ENCODE results near the gene ESR1.

Gene ESR1

GRCh38 chr6:152143359-152143758 is 335.9 kb downstream of the ESR1 start:
- no peak for DNase-seq

GRCh38 chr6:152146385-152146784 is 338.9 kb downstream of the ESR1 start:
- no peak for DNase-seq

- DNase-seq: no peak
Measured at GRCh38 chr6:152147269-152147668, 339.8 kb downstream of the ESR1 start.

GRCh38 chr6:152148412-152148811 is 340.9 kb downstream of the ESR1 start:
- no peak for DNase-seq

GRCh38 chr6:152150196-152150595 is 342.7 kb downstream of the ESR1 start:
- DNase-seq: no peak

GRCh38 chr6:152151920-152152319 is 344.4 kb downstream of the ESR1 start:
- no peak for DNase-seq

GRCh38 chr6:152154559-152155356 is 347.3 kb downstream of the ESR1 start:
- DNase-seq: no peak

- no peak for DNase-seq
Measured at GRCh38 chr6:152155792-152156191, 348.3 kb downstream of the ESR1 start.

- no peak for DNase-seq
Measured at GRCh38 chr6:152160346-152160745, 352.9 kb downstream of the ESR1 start.

- DNase-seq: no peak
Measured at GRCh38 chr6:152161501-152161900, 354.0 kb downstream of the ESR1 start.

- DNase-seq: peak; percentile 14
Measured at GRCh38 chr6:152164957-152165356, 357.5 kb downstream of the ESR1 start.

- no peak for DNase-seq
Measured at GRCh38 chr6:152166497-152166896, 359.0 kb downstream of the ESR1 start.

- no peak for DNase-seq
Measured at GRCh38 chr6:152166897-152167296, 359.4 kb downstream of the ESR1 start.

GRCh38 chr6:152167641-152168603 is 360.4 kb downstream of the ESR1 start:
- no peak for DNase-seq

- DNase-seq: no peak
Measured at GRCh38 chr6:152170313-152170701, 362.8 kb downstream of the ESR1 start.

- DNase-seq: peak; percentile 64
Measured at GRCh38 chr6:152170702-152171667, 363.5 kb downstream of the ESR1 start.

GRCh38 chr6:152173321-152173720 is 365.8 kb downstream of the ESR1 start:
- DNase-seq: no peak

- no peak for DNase-seq
Measured at GRCh38 chr6:152173957-152174356, 366.5 kb downstream of the ESR1 start.

GRCh38 chr6:152176268-152176667 is 368.8 kb downstream of the ESR1 start:
- DNase-seq: no peak
